Daoy (cell line): ENCODE results near the gene PDE4D. TPM values are rescaled to one million over a fixed set of nuclear protein-coding genes. Genes with fewer than 3 reads are reported as not detected.

Source experiments
- DNase-seq: peaks from one replicate; pipeline ENCODE4 v3.0.0-alpha.2; 2015; ENCODE audit warnings: low read depth
- total RNA-seq: library from RNA; depleted of rRNA; stranded (reverse); fragments of >200 nt; shearing (Covaris generic); gene quantifications from 2 replicates; pipeline ENCODE4 v1.2.3, GENCODE V29; 2014

The PDE4D gene
- total RNA-seq, 1 experiment from 2014 or later, result 23.1 TPM

DNA sequence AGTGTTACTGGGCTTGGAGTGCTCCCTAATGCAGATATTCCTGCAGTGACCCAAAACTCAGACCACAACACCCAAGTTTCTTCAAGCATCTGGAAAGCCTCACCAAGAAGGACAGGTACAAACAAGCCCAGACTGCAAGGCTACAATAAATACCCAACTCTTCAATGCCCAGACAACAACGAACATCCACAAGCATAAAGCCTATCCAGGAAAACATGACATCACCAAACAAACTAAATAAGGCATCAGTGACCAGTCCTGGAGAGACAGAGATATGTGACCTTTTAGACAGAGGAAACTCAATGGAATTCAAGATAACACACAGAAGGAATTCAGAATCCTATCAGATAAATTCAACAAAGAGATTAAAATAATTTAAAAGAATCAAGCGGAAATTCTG lies 605.6 kb downstream of the PDE4D start:
- DNase-seq, result no peak

DNA sequence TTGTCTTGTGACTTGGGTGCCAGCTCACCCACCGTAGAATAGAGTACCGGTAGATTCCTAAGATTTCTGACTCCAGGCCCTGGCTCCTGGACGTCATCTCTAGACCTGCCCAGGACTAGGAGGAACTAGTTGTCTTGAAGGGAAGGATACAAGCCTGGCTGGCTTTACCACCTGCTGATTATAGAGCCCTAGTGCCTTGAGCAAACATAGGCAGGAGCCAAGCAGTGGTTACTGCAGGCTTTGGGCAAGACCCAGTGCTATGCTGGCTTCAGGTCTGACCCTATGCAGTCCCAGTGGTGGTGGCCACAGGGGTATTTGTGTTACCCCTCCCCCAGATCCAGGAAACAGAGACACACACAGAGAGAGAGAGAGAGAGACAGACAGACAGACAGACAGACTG lies 606.2 kb downstream of the PDE4D start:
- no peak for DNase-seq

DNA sequence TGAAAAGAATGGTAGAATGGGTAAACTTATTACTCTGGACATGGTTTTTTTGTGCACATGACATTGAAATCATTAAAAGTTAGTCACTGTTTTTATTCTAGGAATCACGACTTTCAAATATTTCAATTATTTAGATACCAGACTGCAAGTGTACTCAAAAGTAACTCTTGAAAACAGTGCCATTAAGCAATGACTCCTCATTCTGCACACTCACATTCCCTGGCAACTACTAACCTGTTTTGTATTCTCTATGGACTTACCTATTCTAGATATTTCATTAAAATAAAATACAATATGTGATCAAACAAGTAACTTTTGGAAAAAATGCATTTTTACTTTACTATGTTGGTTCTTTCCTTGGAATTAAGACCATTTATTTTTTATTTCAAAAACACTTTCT lies 607.0 kb downstream of the PDE4D start:
- DNase-seq, result no peak

DNA sequence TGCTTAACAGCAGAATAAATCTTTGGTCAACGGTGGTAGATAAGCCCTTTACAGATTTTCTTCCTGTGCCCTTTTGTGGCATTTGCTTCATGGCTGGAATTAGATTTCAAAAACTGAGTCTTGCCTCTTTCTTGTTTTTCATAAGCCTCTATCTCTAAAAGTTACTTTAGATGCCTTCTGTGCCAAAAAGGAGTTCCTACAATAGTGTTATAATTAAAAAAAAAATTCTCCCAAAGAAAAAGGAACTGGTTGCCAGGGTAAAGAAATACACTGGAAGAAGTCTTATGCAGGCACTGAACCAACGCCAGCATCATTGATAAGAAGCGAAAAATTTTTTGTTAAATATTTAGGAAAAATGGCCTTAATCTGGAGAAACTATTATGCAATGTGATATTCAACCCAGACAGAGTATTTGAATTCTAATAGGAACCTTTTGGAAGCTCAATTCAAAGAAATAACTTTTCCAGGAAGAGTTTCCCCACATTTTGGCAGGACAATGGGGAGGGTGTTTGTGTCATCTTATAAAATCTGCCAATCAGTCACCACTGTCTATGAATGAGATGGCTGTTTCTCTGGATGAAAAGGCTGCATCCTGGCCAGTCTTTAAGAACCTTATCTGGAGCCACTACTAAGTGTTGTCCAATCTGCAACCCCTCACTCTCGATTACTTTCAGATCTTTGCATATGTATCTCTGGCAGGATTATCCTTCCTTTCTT lies 608.1 kb downstream of the PDE4D start:
- DNase-seq, result no peak

DNA sequence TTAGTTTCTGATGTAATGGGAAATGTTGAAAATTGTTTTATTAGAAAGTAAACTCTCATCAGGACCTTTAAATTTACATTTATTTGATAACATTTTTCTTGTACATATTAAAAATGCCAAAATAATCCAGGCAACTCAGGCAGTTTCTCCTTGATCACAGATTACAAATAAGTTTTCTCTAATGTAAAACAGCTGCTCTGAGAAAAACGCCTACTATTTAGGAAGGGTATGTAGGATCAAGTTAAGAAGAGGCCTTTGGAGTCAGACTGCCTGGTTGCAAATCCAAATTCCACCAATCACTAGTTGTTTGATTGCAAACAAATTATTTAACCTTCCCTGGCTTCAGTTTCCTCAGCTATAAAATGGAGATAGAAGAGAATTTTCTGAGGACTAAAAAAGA lies 610.8 kb downstream of the PDE4D start:
- DNase-seq, result no peak

DNA sequence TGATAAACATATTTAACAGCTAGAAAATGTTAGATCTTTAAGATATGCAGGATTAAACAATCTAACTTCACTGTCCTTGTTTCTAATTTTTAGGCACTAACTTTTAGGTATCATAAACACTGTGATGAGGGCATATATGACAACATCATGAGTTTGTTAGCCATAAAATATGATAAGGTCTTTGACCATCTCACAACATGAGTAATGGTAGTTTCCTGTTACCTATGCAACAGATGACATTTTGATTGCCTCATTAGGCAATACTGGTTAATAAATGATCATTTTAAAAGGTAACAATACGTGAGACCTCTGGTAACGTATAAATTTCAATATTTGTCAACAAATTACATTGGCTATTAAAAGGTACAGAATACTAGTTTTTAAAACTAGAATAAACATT lies 613.5 kb downstream of the PDE4D start:
- no peak for DNase-seq

DNA sequence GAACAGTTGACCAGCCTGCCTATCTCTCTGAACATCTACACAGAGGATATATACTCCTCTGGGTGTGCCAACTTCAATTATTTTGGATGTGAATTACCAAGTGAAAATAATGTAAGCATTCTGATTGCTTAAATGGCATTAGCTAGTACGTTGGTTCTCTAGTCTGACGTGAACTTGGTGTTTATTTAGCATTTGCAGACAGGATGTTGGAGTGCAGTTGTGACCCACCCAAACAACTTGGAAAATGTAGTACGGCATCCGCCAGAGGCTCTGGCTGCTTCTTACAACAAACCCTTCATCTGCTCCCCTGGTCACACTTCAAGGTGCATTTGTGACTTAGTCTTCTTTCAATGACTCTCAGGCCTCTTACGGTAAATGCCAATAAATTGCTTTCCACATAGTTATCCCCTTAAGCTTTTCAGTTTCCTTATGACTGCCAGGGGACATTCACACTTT lies 616.6 kb downstream of the PDE4D start:
- peak; percentile 32 for DNase-seq

DNA sequence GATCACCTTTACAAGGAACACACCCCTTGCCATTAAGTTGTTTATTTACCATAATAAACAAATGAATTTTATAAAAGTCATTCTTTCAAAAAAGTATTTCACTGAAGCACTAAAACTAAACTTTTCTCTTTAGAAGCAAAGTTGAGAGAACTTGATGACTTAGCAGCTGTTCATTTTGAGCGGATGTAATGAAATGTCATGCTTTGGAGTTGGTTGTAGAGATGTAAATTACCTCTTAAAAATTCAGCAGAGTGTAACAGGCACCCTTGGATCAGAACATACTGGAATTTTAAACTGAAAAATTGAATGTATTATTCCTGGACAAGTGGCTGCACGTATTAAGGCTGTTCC lies 617.2 kb downstream of the PDE4D start:
- DNase-seq, result no peak

DNA sequence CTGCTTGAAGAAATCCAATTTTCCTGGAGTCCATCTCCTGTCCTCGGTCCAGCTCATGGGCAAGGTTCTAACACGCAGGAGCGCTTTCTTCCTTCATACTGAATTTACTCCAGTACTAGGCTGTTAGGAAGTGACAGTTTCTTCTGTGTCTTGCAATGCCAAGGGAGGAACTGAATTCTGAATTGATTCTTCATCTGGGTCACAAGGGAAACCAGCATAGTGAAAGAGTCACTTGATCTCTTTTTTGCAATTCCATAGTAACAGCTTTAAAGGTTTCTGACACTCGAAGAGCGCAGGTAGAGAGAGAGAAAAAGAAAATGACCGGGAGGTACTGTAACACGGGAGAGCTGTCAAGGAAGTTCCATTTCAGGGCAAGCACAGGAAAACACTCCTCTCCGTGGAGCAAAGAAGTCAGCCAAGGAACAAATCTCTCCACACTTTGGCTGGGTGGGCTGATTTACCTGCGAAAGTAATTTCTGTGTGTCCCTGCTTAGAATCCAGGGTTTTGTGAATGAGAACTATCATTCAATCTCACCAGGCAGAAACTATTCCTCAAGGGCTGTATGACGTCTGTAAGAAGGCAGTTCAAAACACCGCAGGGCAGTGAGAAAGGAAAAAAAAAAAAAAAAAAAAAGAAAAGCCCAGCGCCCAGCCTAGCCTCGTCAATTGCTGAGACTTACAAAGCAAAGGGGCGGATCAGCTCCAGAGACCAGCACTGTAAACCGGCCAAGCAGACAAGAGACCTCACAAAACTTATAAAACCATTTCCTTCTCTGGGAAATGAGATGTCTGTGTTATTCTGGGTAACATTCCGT lies 617.8 kb downstream of the PDE4D start:
- peak; percentile 82 for DNase-seq

DNA sequence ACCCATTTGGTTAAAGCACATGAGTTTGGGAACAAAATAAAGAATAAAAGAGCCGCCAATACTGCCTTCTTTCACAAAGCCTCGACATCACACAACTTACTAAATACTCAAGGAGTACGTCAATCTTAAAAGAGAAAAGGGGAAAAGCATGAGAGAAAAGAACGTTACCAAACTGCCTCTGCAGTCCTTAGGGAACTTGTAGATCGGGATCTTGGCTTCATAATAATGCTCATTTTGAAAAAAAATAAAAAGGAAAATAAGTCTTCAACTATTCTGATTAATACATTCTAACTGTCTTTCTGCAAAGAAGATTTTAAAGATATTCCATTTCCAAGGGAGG lies 618.4 kb downstream of the PDE4D start:
- DNase-seq, result no peak

DNA sequence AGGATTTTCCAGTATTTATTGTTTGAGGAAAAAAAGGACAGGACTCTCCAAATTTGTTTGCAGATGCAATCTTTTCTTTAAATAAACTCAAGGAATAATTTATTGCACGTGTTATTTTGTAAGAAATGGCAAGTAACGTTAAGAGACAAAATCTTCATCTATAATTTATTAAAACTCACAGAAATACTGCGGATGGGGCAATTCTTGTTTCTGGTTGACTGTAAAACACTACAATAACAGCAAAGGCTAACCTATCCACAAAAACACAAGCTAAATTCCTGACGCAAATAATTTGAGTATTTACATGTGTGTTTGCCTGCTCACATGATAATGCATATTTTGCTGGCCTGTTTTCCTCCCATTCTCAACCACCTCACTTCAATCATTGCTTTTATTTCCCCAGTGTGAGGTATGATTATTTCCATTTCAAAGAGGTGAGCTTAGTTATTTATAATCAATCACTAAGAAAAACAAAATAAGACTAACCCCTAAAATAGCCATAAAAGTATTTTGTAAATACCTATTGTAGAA lies 619.4 kb downstream of the PDE4D start:
- DNase-seq, result no peak

DNA sequence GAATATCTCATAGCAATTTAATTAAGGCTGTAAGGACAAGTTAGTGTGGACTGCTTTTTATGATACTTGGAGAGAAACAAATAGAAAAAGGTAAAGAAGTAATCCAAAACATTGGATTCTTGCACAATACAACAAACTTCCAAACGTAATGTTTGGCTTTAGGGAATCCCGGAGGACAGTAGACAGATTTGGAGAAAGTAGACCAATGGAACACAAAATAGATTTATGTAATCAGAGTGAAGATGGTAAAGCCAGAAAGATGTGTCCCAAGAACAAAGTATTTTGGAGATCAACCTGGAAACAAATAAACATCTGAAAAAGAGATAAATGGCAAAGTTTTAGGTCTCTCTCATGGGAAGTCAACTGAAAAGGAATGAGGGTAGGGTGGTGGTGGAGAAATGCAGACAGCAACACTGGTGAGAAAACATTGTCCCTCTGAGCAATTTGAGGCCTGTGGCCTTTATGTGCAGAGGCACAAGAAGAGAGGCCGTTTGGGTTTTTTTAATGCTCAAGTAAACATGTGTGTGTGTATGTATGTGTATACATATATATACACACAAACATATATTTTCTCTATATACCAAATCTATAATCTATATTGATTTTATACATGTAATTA lies 620.6 kb downstream of the PDE4D start:
- DNase-seq, result no peak

DNA sequence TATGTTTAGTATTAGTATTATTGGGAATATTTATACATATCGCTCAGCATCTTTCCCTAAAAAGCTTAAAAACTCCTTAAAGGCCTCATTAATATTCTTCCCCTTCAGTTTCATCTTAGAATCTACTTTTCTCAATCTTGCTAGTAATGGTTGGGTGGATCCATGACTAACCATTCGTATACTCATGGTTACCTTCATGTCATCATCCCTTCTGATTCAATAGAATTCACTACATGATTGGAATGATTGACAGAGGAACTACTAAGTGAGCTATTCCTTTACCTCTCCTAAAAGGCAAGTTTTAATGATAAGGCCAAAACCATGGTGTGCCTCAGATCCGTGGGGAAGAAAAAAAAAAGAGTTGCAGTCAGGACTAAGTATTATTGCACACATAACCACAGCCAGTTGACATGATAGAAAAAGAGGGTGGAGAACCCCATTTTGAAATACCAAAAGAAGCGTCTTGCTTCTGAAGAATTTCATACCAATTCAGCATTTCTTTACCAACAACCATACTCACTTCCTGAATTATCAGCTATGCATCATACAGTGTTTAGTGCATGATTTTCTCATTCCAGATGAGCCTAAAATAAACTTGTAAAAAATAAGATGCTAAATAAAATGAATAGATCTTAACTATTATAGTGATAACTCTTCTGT lies 624.6 kb downstream of the PDE4D start:
- no peak for DNase-seq

DNA sequence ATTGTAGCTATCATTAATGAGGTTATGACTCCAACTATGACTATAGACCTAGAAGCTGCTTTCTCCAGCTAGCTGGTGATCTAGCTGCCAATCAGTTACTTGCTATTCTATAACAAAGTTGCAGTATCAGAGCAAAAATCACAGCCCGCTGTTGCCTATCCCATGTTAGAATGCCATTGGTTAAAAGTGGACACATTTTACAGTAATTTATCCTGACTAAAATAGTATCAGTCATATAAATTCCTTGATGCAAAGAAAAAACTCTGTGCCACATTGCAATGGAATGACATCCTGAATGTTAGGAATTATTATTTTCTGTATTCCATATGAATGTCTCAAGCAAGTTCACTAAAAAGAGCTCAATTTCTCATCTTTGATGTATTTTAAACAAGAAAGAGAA lies 626.5 kb downstream of the PDE4D start:
- DNase-seq, result no peak

DNA sequence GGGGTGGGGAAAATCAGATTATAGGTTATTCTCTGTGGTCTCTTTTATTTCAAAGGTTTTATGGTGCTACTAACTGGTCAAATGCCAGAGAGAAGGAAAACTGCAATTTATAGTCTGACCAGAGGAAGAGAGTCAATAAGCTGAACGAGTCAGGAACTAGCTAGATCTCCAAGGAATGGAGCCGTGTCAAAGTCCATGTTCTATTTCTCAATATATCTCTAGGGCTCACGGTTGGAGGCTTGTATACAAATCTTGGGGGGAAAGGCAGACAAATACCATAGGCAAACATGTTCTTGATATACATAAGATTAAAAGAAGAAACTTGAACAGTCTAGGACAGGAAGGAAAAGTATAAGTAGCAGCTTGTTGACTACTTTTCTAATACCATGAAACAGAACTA lies 627.1 kb downstream of the PDE4D start:
- no peak for DNase-seq

DNA sequence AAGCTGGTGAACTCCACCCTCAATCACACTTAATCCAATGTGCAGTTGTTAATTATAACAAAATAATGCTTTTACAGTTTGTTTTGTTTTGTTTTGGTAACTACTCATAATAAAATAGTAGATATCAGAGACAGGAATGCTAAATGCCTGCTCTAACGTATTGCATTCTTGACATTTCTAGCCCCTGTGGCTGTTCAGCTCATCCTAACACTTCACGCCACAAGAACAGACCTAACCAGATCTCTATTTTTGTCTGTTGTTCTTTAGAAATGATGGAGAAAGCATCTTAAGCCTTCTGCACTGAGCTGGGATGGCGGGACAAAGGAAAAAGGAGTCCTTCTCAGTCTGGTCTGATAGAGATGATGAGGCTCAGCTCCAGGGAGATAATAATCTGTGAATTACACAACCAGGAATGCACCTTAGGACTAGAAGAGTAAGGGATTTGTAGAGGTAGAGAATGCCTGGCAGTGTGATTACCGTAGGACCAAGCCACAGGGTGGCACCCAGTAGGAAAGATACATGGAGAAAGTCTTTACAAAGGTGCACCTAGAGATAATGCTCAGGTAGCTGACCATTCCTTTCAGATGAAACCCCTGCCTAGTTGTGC lies 628.8 kb downstream of the PDE4D start:
- no peak for DNase-seq

DNA sequence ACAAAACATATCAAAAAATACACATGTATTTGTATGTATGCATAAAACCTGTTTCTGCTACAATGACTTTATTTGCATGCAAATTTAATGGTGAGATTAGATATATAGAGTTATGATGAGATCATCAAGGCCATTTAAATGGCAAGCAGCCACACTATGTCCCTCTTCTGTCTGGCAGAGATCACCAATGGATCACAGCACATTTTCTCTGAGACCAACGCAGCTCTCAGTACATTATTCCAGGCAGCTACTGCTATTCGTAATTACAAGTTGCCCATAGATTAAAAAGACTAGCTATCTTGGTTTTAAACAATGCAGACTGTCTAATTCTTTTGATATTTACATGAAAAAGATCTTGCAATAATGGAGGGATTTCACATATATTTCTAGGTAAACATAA lies 629.5 kb downstream of the PDE4D start:
- DNase-seq, result no peak

DNA sequence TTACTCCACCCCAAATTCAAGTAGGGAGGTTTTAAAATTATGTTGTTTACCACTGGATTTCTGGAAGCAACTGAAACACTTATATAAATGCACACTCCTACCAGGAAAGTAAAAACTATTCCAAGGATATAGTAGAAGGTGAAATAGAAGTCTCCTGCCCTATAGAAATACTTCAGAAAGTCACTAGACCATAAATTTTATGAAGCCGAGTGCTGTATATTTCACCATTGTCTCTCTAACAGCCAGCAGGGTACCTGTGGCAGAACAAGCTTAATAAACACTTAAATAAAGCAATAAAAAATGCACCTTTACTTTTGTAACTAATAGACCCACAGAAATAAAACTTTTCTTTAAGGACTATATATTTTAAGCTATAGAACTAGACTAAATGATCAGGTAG lies 631.6 kb downstream of the PDE4D start:
- no peak for DNase-seq

DNA sequence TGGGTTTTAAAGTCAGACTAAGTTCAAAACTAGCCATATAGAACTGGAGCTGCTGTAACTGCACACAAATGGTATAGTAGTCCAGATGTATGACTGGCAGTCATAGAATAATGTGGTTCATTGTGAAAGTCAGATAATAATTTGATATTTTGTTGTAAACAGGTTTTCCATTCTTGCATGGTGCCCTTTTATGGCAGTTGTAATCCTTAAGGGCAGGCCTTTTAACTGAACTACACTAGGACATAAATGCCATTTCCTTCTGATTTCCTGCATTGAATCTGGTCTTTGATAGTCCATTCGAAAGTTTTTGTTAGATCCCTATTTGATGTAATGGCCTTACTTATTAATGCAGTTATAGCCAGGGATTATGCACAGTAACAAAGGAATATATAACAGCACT lies 632.6 kb downstream of the PDE4D start:
- no peak for DNase-seq

DNA sequence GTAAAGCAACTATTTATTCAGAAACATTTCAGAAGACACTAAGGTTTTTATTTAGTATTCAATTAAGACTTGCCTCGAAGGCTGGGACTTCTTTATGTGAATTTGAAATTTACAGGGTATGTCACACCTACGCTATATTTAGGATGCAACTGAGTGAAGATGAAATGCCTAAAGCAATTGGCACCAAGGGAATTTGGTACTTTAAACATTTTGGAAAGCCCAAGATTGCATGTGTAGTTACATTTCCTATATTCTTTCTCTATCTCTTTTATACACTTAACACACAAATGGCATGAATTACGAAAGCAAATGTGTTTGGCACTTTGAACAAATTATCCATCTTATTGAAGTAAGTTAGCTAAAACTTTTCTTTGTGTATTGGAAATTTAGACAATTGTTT lies 633.3 kb downstream of the PDE4D start:
- DNase-seq, result no peak

DNA sequence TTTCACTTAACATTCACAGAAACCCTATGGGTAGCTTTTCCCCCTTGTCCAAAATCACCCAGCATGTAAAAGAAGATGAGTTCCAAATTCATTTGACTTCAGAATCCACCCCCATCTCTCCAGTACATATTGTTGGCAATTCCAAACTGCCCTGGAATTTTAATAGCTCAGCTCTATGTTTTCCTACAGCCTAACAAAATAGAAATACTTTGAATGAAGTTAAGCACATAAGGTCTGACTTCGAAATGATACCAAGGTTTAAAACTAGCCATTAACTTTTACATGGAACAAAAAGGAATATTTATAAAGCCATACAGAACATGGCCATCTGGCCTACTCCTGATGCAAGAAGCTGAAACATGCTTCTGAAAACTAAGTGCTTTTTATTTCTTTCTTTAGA lies 634.3 kb downstream of the PDE4D start:
- DNase-seq, result no peak
